ENCODE measurements around the gene DCTN3. TPM values are rescaled to one million over a fixed set of nuclear protein-coding genes. Genes with fewer than 3 reads are reported as not detected.

The DCTN3 gene
- total and polyA plus RNA-seq, 2 experiments from 2014 or later = 12.9 to 17.9 TPM

GRCh38 chr9:34625186-34625486 lies 4.8 kb upstream of the DCTN3 start:
- Mint-ChIP-seq H3K27me3 (ENCODE audit: insufficient read depth, low read depth, poor library complexity) (peaks cover 80% of the 10 kb centered on the region), H3K9me3 (peaks cover 4% of the 10 kb centered on the region; the same call in 1 of the 3 replicates), H3K4me3 (peak overlapping the region; percentile 12; the same call in 1 of the 3 replicates), H3K36me3 (ENCODE audit: low read depth) (peaks cover 4% of the 10 kb centered on the region; the same call in 1 of the 3 replicates), H3K4me1 (peaks cover 21% of the 10 kb centered on the region), H3K27ac (no peak overlapping the region)
- no peak overlapping the region for H3K27ac ChIP-seq (ENCODE audit: low read depth)
- DNase-seq (ENCODE audit: low spot score) (no peak), ATAC-seq (no peak)
- H3K4me1 ChIP-seq (ENCODE audit: insufficient read depth) = peaks cover 13% of the 10 kb centered on the region; the same call in 1 of the 2 replicates
- peaks cover 96% of the 10 kb centered on the region for H3K27me3 ChIP-seq (ENCODE audit: insufficient read depth)
- H2AFZ ChIP-seq = no peak overlapping the region
- no peaks in the 10 kb centered on the region; the same call in 1 of the 2 replicates for H4K20me1 ChIP-seq (replicated peaks; ENCODE audit: insufficient read depth)
- H3K36me3 ChIP-seq (ENCODE audit: insufficient read depth) = no peaks in the 10 kb centered on the region
- H3K9me2 ChIP-seq (ENCODE audit: insufficient read depth) = 0 out of 2 replicates have a peak, but pooled peaks cover 4% of the 10 kb centered on the region
- H3F3A ChIP-seq (replicated peaks; ENCODE audit: low read depth) = 0 out of 2 replicates have a peak, but pooled peaks cover 3% of the 10 kb centered on the region
- H3K4me3 ChIP-seq = no peak overlapping the region
- H3K4me2 ChIP-seq = peak overlapping the region; percentile 81
- H3K79me2 ChIP-seq (replicated peaks; ENCODE audit: insufficient read depth) = no peaks in the 10 kb centered on the region
- TF ChIP-seq CTCF (conservative IDR thresholded peaks at IDR 0.05; ENCODE audit: low read depth in 2 of 2) (no peak), EZH2 (IDR thresholded peaks at IDR 0.05; ENCODE audit: low read depth, unreplicated experiment) (no peak), POLR2AphosphoS5 (IDR thresholded peaks at IDR 0.05; ENCODE audit: low read depth) (no peak), EZH2phosphoT487 (IDR thresholded peaks at IDR 0.05; ENCODE audit: unreplicated experiment) (no peak), ZNF462 (CRISPR knock-in tag; IDR thresholded peaks at IDR 0.05) (no peak), ZNF331 (CRISPR knock-in tag; IDR thresholded peaks at IDR 0.05; ENCODE audit: low read depth) (no peak), NANOG (IDR thresholded peaks at IDR 0.05; ENCODE audit: borderline replicate concordance) (no peak), JUNB (IDR thresholded peaks at IDR 0.05; ENCODE audit: unreplicated experiment) (no peak), REST (IDR thresholded peaks at IDR 0.05; ENCODE audit: unreplicated experiment) (no peak), ETS1 (IDR thresholded peaks at IDR 0.05) (no peak), STAT1 (IDR thresholded peaks at IDR 0.05; ENCODE audit: unreplicated experiment) (no peak), ZNF114 (CRISPR knock-in tag; IDR thresholded peaks at IDR 0.05) (no peak)

All from GM23338 (cell line).